NCI-H226 (cell line): Measurements from ENCODE around the gene FHL5.
"Not testable (repeated sequence)": the region's sequence is repeated elsewhere in the genome, so short reads cannot be mapped to it uniquely, and the experiment has no call there.

Experiments
- DNase-seq: peaks from one replicate; pipeline ENCODE4 v3.0.0-alpha.2; 2015

The FHL5 gene

GRCh38 chr6:96562886-96563285, at the start of gene FHL5:
FHL5 (plus strand) TSS chr6:96563128; CDS start chr6:96603614, 40,486 bp downstream.
- no peak for DNase-seq

GRCh38 chr6:96520171-96521115, 42.5 kb upstream of the FHL5 start:
- peak; percentile 35 for DNase-seq

GRCh38 chr6:96521306-96521643, 41.7 kb upstream of the FHL5 start:
- peak; percentile 4 for DNase-seq

GRCh38 chr6:96521644-96522464, 41.1 kb upstream of the FHL5 start, which contains the start of gene UFL1:
UFL1 (plus strand) TSS chr6:96521806; CDS start chr6:96521874, 68 bp downstream.
- DNase-seq: peak; percentile 92

- no peak for DNase-seq
Measured at GRCh38 chr6:96522465-96523009, 40.4 kb upstream of the FHL5 start.

- no peak for DNase-seq
Measured at GRCh38 chr6:96528193-96528592, 34.7 kb upstream of the FHL5 start.

GRCh38 chr6:96532399-96532798, 30.5 kb upstream of the FHL5 start:
- DNase-seq: no peak

- DNase-seq: no peak
Measured at GRCh38 chr6:96537726-96538125, 25.2 kb upstream of the FHL5 start.

GRCh38 chr6:96542702-96543101, 20.2 kb upstream of the FHL5 start:
- DNase-seq: no peak

GRCh38 chr6:96545882-96546281, 17.0 kb upstream of the FHL5 start:
- no peak for DNase-seq

GRCh38 chr6:96547654-96548053, 15.3 kb upstream of the FHL5 start:
- no peak for DNase-seq

GRCh38 chr6:96554558-96554957, 8.4 kb upstream of the FHL5 start:
- DNase-seq: no peak

GRCh38 chr6:96559740-96560139, 3.2 kb upstream of the FHL5 start:
- DNase-seq: not testable (repeated sequence)

GRCh38 chr6:96563853-96564252, 925 bp downstream of the FHL5 start:
- DNase-seq: no peak

- DNase-seq: no peak
Measured at GRCh38 chr6:96570053-96570452, 7.1 kb downstream of the FHL5 start.

- no peak for DNase-seq
Measured at GRCh38 chr6:96571551-96571950, 8.6 kb downstream of the FHL5 start.

- no peak for DNase-seq
Measured at GRCh38 chr6:96575359-96575758, 12.4 kb downstream of the FHL5 start.

- DNase-seq: no peak
Measured at GRCh38 chr6:96576221-96576620, 13.3 kb downstream of the FHL5 start.

- DNase-seq: no peak
Measured at GRCh38 chr6:96582021-96582420, 19.1 kb downstream of the FHL5 start.

GRCh38 chr6:96582436-96582835, 19.5 kb downstream of the FHL5 start:
- no peak for DNase-seq

- no peak for DNase-seq
Measured at GRCh38 chr6:96604420-96604819, 41.5 kb downstream of the FHL5 start.

- DNase-seq: no peak
Measured at GRCh38 chr6:96608074-96608473, 45.1 kb downstream of the FHL5 start.

GRCh38 chr6:96610019-96610418, 47.1 kb downstream of the FHL5 start:
- no peak for DNase-seq
